ENCODE measurements around the gene CCDC171.
"Not testable (repeated sequence)": the region's sequence is repeated elsewhere in the genome, so short reads cannot be mapped to it uniquely, and the experiment has no call there.

Gene CCDC171

GRCh38 chr9:15553528-15553898, 670 bp downstream of the CCDC171 start:
- no peak for DNase-seq (ENCODE audit: low read depth in 2 of 2)

- DNase-seq (ENCODE audit: low read depth in 2 of 2): no peak
These were observed 17.9 kb downstream of the CCDC171 start for GRCh38 chr9:15570769-15571168.

- DNase-seq (ENCODE audit: low read depth in 2 of 2): no peak
These were observed 19.4 kb downstream of the CCDC171 start for GRCh38 chr9:15572200-15572770.

GRCh38 chr9:15576350-15577050, 23.7 kb downstream of the CCDC171 start:
- DNase-seq (ENCODE audit: low read depth in 2 of 2): no peak

- no peak for DNase-seq (ENCODE audit: low read depth in 2 of 2)
These were observed 25.9 kb downstream of the CCDC171 start for GRCh38 chr9:15578714-15579113.

- DNase-seq (ENCODE audit: low read depth in 2 of 2): no peak
These were observed 31.5 kb downstream of the CCDC171 start for GRCh38 chr9:15584379-15584778.

GRCh38 chr9:15592317-15592716, 39.5 kb downstream of the CCDC171 start:
- DNase-seq (ENCODE audit: low read depth in 2 of 2): no peak

GRCh38 chr9:15592940-15593339, 40.1 kb downstream of the CCDC171 start:
- DNase-seq (ENCODE audit: low read depth in 2 of 2): not testable (repeated sequence)

GRCh38 chr9:15600666-15601330, 48.0 kb downstream of the CCDC171 start:
- DNase-seq (ENCODE audit: low read depth in 2 of 2): not testable (repeated sequence)

- DNase-seq (ENCODE audit: low read depth in 2 of 2): no peak
These were observed 54.0 kb downstream of the CCDC171 start for GRCh38 chr9:15606643-15607472.

GRCh38 chr9:15612962-15613361, 60.1 kb downstream of the CCDC171 start:
- DNase-seq (ENCODE audit: low read depth in 2 of 2): no peak

- no peak for DNase-seq (ENCODE audit: low read depth in 2 of 2)
These were observed 64.9 kb downstream of the CCDC171 start for GRCh38 chr9:15617782-15618181.

- DNase-seq (ENCODE audit: low read depth in 2 of 2): no peak
These were observed 65.9 kb downstream of the CCDC171 start for GRCh38 chr9:15618540-15619331.

- no peak for DNase-seq (ENCODE audit: low read depth in 2 of 2)
These were observed 69.6 kb downstream of the CCDC171 start for GRCh38 chr9:15622318-15622971.

GRCh38 chr9:15635752-15636151, 82.9 kb downstream of the CCDC171 start:
- DNase-seq (ENCODE audit: low read depth in 2 of 2): no peak

- DNase-seq (ENCODE audit: low read depth in 2 of 2): no peak
These were observed 87.3 kb downstream of the CCDC171 start for GRCh38 chr9:15640121-15640520.

GRCh38 chr9:15641291-15641690, 88.4 kb downstream of the CCDC171 start:
- DNase-seq (ENCODE audit: low read depth in 2 of 2): no peak

GRCh38 chr9:15642369-15642962, 89.6 kb downstream of the CCDC171 start:
- DNase-seq (ENCODE audit: low read depth in 2 of 2): no peak

- DNase-seq (ENCODE audit: low read depth in 2 of 2): no peak
These were observed 117.4 kb downstream of the CCDC171 start for GRCh38 chr9:15670246-15670645.

GRCh38 chr9:15670894-15671293, 118.1 kb downstream of the CCDC171 start:
- no peak for DNase-seq (ENCODE audit: low read depth in 2 of 2)

GRCh38 chr9:15693701-15694100, 140.9 kb downstream of the CCDC171 start:
- DNase-seq (ENCODE audit: low read depth in 2 of 2): no peak
